HG02623 (cell line): ENCODE results near the gene KLF17.
"Not testable (repeated sequence)": the region's sequence is repeated elsewhere in the genome, so short reads cannot be mapped to it uniquely, and the experiment has no call there.

ENCODE experiments used
- ATAC-seq: cut with Tn5 transposase; IDR thresholded peaks from one replicate; pipeline ENCODE4 v1.9.1; 2021; ENCODE audit warnings: moderate library complexity; ENCODE audit not compliant: unreplicated experiment

The KLF17 gene

DNA sequence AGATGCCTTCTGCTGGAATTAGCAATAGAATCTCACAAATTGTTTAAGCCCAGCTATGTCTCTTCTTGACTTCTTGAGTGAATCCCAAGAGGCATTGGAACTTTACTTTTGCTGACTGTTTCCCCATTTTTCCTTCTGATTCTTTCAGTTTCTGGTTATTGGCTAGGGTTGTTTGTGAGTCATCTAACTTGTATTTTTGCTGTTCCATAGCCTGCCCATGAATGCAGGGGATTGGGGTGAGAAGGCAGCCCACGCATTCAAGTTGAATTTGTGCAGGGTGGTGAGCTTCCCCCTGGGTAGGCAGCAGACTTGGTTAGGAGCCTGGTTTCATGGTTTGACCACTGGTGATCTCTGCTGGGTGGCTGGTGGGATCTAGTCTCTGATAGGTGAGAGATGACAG lies 10.4 kb upstream of the KLF17 start:
- ATAC-seq, result no peak

DNA sequence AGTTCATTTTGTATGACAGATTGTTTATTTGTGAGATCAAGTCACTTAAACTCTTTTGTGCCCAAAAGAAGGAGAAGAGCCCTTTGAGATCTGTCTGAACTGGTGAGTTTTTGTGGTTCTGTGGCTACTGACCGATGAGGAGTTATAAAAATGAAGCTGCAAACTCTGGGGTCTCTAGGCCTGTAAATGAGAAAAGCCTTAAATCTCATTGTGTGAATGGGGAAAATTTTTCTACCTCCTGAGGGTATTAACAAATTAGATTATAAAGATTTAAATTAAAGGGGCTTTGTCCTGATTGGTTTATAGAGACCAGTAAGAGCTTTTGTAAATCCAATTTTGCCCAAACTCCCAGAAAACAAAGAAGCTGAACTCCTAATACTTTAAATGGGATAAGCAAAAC lies 9.7 kb upstream of the KLF17 start:
- ATAC-seq, result no peak

DNA sequence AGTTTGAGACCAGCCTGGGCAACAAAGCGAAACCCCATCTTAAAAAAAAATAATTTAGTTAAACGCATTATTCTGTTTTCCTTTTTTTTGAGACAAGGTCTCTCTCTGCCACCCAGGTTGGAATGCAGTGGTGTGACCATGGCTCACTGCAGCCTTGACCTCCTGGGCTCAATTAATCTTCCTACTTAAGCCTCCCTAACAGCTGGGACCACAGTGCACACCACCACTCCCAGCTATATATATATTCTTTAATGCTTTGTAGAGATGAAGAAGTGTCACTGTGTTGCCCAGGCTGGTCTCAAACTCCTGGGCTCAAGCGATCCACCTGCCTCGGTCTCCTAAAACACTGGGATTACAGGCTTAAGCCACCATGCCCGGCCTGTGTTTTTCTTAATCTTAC lies 7.7 kb upstream of the KLF17 start:
- no peak for ATAC-seq

DNA sequence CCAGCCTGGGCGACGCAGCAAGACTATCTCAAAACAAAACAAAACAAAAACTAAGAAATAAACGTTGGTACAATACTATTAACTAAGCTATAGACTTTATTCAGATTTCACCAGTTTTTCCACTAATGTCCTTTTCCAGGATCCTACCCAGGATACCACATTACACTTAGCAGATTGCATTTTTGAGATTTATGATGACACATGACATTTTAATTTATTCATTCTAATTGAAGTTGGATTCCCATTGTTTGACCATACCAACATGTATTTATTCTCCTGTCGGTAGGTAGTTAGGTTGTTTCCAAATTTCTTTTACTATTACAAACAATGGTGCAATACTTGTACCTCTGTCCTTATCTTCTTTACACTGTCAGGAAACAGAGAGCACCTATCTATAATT lies 6.8 kb upstream of the KLF17 start:
- no peak for ATAC-seq

DNA sequence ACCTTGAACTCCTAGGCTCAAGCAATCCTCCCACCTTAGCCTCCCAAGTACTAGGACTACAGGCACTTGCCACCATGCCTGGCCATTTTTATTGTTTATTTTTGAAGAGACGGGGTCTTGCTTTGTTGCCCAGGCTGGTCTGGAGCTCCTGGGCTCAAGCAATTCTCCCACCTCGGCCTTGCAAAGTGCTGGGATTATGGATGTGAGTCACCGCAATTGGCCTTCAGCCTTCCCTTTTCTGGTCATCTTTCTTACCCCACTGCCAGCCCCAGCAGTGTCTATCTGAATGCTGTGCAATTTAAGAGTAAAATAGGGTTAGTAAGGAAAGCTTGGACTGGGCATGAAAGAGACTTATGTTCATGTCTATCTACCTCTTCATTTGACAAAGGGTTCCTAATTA lies 6.1 kb upstream of the KLF17 start:
- ATAC-seq, result no peak

DNA sequence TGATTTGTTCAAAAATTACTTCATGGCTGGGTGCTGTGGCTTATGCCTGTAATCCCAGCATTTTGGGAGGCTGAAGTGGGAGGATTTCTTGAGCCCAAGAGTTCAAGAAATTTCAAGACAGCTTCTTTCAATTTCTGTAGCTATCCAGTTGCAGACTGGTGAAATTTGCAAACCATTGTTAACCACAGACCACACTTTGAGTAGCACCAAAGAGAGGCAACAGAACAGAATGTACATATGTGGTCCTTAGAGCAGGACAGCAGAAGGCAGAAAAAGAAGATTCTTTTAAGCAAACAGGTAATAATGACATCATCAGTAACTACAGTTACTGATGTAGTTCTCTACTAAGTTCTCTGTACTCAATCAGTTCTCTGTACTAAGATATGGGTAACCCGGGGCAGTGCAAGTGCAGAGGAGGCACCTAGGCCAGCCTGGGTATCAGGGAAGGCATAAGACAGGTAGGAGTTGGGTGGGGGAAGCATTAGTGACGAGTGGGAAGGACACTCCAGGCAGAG lies 5.5 kb upstream of the KLF17 start:
- no peak for ATAC-seq

DNA sequence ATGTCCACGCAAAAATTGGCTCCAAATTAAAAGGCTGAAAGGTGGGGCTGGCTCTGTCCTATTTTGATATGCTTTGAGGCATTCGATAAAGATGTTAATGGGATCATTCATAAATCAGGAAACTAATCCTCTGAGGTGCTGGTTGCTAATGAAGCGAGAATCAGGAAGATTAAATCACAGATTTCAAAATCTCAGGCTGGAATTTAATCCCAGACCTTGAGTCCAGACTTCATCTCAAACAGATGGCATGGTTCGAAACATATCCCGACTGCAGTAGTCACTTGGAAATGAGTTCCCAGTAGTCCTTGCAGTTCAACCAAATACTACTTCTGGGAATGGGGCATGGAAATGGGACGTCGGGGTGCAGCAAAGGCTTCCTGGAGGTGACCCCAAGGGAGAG lies 4.5 kb upstream of the KLF17 start:
- no peak for ATAC-seq

DNA sequence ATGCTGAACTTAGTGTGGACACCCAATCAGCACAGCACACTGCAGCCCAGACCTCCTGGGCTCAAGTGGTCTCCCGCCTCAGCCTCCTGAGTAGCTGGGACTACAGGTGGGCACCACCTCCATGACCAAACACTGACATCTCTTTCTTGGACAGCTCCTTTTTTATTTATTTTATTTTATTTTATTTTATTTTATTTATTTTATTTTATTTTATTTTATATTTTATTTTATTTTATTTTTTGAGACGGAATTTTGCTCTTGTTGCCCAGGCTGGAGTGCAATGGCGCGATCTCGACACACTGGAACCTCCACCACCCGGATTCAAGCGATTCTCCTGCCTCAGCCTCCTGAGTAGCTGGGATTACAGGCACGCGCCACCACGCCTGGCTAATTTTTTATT lies 1.3 kb upstream of the KLF17 start:
- ATAC-seq, result not testable (repeated sequence)

DNA sequence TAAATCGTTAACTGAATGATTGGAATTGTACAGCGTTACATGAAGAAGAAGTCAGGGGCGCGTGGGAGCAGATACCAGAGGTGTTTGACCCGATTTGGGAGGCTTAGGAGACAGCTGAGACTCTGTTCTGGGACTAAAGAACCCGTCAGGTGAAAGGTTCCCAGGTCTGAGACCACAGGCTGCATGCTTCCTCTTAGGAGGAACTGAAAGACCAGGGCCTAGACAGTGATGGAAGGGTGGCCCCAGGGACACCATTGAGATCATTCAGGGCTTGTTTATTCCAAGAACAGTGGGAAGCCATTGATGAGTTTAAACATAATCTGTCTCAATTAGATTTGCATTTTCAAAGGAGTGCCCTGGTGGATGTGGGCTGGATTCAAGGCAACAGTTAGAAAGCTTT lies 904 bp downstream of the KLF17 start:
- no peak for ATAC-seq

DNA sequence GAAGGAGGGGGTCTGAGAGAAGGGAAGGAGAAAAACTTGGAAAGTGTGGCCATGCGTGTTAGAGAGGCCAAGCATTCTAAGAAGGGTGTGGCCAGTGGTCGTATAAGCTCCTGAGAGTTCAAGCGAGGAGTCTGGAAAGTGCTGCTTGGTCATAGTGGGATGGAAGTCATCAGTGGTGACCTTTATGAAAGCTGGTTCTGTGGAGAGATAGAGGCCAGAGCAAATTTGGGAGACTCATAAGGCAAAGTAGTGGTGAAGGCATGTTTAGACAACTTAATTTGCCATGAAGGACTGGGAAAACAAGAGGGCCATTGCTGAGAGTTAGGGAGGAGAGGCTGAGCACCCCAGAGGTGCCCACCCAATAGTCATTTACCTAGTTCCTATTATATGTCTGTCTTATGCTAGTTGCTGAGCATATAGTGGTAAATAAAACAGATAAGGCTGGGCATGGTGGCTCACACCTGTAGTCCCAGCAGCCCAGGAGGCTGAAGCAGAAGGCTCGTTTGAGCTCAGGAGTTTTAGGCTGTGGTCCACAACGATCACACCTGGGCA lies 1.9 kb downstream of the KLF17 start:
- ATAC-seq, result no peak

DNA sequence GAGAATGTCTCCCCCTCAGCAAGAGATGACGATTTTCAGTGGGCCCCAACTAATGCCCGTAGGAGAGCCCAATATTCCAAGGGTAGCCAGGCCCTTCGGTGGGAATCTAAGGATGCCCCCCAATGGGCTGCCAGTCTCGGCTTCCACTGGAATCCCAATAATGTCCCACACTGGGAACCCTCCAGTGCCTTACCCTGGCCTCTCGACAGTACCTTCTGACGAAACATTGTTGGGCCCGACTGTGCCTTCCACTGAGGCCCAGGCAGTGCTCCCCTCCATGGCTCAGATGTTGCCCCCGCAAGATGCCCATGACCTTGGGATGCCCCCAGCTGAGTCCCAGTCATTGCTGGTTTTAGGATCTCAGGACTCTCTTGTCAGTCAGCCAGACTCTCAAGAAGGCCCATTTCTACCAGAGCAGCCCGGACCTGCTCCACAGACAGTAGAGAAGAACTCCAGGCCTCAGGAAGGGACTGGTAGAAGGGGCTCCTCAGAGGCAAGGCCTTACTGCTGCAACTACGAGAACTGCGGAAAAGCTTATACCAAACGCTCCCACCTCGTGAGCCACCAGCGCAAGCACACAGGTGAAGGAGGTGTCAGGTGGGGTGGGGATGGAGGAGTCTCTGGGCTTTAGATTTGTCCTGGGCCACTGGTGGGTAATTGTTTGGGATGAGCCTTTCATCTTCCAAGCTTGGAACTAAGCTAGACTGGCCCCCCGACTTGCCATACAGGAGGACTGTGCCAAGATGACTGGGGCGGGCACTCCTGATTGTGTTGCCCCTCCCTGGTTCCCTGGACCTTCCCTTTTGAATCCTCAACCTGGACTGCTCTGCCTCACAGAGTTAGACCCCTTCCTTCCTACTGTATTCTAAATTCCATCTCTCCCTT lies 11.2 kb downstream of the KLF17 start:
- no peak for ATAC-seq

DNA sequence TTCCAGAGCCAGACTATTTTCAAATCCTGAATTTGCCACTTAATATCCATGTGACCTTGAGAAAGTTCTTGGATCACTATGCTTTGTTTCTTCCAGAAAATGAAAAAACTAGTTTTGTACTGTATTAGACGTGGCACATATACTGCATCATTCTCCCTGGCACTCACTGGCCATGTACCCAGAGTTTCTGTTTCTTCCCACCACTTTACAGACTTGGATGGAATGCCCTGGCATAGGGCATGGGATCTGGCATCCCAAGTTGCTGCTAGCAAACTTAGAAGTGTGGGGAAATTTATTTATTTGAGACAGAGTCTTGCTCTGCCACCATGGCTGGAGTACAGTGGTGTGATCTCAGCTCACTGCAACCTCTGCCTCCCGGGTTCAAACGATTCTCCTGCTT lies 12.8 kb downstream of the KLF17 start:
- ATAC-seq, result no peak

DNA sequence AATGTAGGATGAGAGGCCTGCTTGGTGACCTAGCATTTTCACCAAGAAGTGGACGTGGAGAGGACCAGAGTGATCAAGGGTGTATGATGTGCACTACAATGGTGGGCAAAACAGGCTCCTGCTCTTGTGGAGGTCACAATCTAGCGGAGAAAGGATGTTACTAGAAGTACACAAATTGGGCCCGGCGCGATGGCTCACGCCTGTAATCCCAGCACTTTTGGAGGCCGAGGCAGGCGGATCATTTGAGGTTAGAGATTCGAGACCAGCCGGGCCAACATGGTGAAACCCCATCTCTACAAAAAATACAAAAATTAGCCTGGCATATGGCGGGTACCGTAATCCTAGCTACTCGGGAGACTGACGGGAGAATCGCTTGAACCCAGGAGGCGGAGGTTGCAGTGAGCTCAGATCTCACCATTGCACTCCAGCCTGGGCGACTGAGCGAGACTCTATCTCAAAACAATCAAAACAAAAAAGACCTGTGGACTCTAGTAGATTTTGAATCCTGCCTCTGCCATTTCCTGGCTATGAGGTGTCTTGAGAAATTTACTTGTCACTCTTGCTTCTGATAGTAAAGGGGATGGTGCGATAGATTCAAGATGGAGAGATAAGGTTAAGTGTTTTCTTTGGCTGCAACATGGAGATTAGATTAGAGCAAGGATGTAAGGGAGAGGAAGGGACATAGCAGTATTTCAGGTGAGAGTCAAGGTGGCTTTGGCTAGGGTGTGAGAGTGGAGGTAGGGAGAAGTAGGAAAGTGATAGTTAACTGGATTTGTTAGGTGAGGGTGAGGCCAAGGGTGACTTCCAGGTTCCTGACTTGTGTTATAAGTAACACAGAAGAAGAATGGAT lies 15.7 kb downstream of the KLF17 start:
- ATAC-seq, result no peak

DNA sequence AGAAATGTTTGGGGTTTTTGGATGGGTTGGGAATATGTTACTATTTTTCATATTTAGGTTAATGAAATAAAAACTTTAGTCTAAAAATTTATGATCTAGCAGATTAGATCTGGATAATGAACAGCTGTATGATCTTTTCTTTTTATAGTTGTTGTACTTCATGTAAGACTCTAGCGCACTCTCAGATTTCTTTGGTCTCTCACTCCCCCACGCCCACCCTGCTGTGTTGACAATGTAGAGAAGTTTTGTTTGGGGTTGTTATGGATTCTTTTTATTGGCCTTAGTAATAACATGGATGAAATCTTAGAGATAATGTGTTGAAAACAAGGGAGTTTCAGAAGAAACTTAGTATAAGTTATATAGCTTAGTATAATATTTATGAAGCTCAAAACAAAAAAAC lies 17.3 kb downstream of the KLF17 start:
- ATAC-seq, result no peak

DNA sequence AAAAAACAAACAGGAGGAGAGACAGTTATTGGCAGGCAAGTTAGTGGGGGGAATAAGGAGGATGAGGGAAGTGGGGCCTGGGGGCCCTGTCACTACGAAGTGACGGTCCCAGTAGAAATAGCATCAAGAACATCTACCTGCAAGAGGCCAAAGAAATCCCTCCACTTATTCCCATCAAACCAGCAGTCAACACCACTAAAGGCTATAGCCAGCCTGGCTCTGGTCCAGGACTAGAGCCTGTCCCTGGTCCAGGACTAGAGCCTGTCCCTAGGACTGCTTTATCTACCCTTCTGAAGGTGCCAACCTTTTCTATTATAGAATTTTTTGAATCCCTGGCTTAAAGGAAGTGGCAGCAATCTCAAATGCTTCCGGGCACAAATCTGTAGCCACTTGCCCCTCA lies 19.6 kb downstream of the KLF17 start:
- ATAC-seq, result no peak

DNA sequence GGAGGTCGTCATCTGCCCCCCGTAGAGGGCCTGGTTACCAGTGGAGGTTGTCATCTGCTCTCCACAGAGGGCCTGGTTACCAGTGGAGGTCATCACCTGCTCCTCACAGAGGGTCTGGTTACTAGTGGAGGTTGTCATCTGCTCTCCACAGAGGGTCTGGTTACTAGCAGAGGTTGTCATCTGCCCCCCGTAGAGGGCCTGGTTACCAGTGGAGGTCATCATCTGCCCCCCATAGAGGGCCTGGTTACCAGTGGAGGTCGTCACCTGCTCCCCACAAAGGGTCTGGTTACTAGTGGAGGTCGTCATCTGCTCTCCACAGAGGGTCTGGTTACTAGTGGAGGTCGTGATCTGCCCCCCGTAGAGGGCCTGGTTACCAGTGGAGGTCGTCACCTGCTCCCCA lies 20.9 kb downstream of the KLF17 start:
- ATAC-seq, result not testable (repeated sequence)

DNA sequence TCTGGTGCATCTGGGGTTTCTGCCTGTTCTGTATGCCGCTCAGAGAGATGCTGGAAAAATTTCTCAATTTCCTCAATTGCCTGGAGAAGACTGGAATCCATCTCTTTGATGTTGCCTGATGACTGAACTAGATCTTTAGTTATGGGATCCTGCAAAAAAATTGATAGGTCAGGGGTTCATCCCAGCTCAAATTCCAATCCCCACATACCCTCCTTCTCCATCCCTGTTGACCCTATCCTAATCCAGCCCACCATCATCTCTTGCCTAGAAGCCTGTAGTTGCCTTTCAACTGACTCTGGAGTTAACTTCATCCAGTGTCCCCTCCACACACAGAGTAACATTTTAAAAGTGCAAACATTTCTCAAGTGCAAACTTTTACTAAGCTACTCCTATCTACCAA lies 22.9 kb downstream of the KLF17 start, which contains the start of gene KLF18:
Gene KLF18 (minus strand): TSS at position 101 of the 400 bp plus-strand sequence. CDS start 0 bp downstream, at position 101.
- no peak for ATAC-seq

DNA sequence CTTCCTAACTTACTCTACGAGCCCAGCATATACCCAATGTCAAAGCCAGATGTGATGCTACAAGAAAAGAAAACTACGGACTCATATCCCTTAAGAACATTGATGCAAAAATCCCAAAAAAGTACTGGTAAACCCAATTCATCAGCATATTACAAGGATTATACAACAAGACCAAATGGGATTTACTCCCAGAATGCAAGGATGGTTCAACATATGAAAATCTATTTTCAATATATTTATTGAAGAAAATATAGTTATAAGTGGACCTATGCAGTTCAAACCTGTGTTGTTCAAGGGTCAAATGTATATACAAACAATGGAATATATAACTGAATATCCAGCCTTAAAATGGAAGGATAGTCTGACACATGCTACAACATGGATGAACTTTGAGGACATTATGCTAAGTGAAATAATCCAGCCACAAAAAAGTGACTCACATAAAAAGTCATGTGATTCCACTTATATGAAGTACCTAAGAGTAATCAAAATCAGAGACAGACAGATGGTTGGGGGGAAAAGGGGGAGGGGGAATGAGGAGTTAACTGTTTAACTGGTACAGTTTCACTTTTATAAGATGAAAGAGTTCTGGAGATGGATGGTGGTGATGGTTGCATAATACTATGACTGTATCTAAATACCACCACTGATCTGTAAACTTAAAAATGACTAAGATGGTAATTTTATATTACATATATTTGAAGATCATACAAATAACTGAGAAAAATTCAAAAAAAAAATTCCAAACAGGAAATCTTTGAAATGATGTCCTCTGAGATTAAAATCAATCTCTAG lies 26.5 kb downstream of the KLF17 start:
- no peak for ATAC-seq

DNA sequence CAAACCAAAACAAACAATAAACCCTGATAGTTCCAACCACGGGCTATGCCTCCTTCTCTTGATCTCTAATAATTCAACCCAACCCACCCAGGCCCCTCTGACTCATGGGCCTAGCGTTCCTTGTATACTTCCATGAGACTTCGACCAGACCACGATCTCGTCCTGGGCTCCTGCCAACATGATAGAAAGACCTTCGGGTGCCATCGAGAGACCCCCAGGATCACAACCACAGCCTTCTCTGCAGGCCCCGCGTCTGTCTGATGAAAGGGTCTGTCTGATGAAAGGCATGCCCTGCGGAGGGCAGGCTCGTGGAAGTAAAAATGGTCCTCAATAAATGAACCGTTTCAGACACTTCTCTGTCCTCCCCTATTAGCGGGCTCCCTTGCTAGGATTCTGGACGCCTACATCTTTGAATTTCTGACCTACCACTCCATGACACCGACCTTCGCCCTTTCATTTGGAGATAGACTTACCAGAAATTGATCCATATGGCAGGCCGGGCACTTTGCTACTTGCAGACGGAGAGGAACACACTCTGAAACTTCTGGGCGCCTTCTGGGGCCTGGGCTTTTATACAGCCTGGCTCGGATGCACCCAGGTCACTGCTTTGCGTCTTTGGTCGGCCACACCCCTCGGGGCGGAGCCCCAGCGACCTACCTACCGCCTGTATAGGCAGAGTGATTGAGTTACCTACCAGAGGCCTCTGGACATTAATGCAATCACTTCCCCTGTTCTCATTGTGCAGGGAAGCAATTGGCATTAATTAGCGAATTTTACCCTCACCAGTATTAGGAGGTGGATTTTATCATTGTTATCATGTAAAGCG lies 28.1 kb downstream of the KLF17 start:
- no peak for ATAC-seq

DNA sequence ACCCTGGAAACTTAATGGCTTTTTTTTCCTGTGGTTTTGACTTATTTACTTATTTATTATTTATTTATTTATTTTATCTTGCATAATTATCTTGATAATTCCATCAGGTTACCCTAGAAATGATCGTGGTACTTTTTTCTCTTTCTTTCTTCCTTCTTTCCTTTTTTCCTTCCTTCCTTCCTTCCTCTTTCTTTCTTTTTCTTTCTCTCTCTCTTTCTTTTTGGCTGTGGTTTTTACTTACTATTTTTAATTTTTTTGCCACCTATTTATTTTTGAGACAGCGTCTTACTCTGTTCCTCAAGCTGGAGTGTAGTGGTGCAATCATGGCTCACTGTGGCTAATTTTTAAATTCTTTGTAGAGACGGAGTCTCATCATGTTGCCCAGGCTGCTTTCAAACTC lies 29.0 kb downstream of the KLF17 start:
- ATAC-seq, result no peak
